Measurements from ENCODE around the gene SARS1.

DNA sequence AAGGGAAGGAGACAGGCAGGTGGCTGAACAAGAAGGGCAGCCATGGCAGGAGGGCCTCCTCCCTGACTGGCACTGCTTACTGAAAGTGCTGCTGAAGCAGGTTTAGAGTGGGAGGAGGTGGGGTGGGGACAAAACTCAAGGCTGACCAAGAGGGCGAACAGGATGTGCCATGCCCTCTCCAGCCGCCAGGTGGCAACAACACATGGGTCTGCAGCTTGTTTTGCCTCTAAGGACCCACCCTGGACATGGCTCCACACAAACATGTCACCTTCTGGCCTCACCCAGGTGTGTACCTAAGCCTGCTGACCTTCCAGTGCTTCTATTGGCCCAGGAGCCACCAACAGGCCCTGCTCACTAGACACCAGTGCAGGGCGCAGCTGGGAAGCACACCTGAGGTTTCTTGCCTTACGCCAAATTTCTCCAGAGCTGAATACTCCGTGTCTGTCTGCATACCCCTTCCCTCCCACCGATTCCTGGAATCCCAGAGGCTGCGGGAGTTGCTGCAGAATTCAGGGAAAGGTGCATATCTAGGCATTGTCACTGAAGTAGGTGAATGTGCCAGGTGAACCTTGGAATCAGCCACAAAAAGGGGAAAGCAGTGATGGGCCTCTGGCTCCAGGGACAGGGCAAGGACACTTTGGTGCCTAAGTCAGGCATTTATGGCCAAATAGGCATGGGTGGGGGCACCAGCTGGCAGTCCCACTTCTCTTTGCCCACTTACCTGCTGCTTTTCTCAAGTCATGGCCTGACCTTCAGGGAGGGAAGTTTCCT is 63.9 kb downstream of the SARS1 start:
- TF ChIP-seq EZH2 (IDR thresholded peaks at IDR 0.05; ENCODE audit: insufficient read depth, poor library complexity, severe bottlenecking): no peak
- no peak for TF ChIP-seq EZH2phosphoT487 (IDR thresholded peaks at IDR 0.05; ENCODE audit: insufficient read depth, low read depth)
